KOPT-K1 (cell line): ENCODE data around the gene BACH2.
A peak's percentile ranks its signal among the peaks of the same experiment; 100 is the strongest.

Experiments
- H3K27ac ChIP-seq: fragments of 200-600 bp; sonication (generic); 2 replicates; pipeline ENCODE4 v1.5.1; 2016; ENCODE audit warnings: antibody characterized with exemption, mild to moderate bottlenecking, low read depth, low read length; ENCODE audit not compliant: poor library complexity, severe bottlenecking
- H3K36me3 ChIP-seq: fragments of 200-600 bp; sonication (generic); 2 replicates; pipeline ENCODE4 v1.5.1; 2017; ENCODE audit warnings: antibody characterized with exemption, mild to moderate bottlenecking, low read length, moderate library complexity; ENCODE audit not compliant: insufficient read depth
- H3K9me3 ChIP-seq: fragments of 200-600 bp; sonication (generic); 2 replicates; pipeline ENCODE4 v1.5.1; 2017; ENCODE audit warnings: antibody characterized with exemption, low read length, mild to moderate bottlenecking; ENCODE audit not compliant: insufficient read depth, poor library complexity, severe bottlenecking

Gene BACH2

GRCh38 chr6:89966228-89966544 is 330.5 kb downstream of the BACH2 start:
- no peaks in the 10 kb centered on the region for H3K9me3 ChIP-seq
- no peaks in the 10 kb centered on the region for H3K36me3 ChIP-seq
- no peak overlapping the region for H3K27ac ChIP-seq

- Histone ChIP-seq H3K9me3 (no peaks in the 10 kb centered on the region), H3K27ac (no peak overlapping the region), H3K36me3 (no peaks in the 10 kb centered on the region)
Observed at GRCh38 chr6:89965441-89966227, 331.0 kb downstream of the BACH2 start.

GRCh38 chr6:89963391-89963790 is 333.3 kb downstream of the BACH2 start:
- H3K27ac ChIP-seq: no peak overlapping the region
- H3K9me3 ChIP-seq: no peaks in the 10 kb centered on the region
- H3K36me3 ChIP-seq: no peaks in the 10 kb centered on the region

GRCh38 chr6:89961481-89961880 is 335.2 kb downstream of the BACH2 start:
- no peaks in the 10 kb centered on the region for H3K36me3 ChIP-seq
- no peak overlapping the region for H3K27ac ChIP-seq
- no peaks in the 10 kb centered on the region for H3K9me3 ChIP-seq

GRCh38 chr6:89959883-89960282 is 336.8 kb downstream of the BACH2 start:
- H3K36me3 ChIP-seq: no peaks in the 10 kb centered on the region
- H3K9me3 ChIP-seq: no peaks in the 10 kb centered on the region

GRCh38 chr6:89956182-89956581 is 340.5 kb downstream of the BACH2 start:
- no peaks in the 10 kb centered on the region for H3K36me3 ChIP-seq
- H3K27ac ChIP-seq: no peak overlapping the region
- no peaks in the 10 kb centered on the region for H3K9me3 ChIP-seq

More at GRCh38 chr6:89959883-89960282, 336.8 kb downstream of the BACH2 start:
- H3K27ac ChIP-seq: no peak overlapping the region

GRCh38 chr6:89955364-89955763 is 341.3 kb downstream of the BACH2 start:
- no peaks in the 10 kb centered on the region for H3K36me3 ChIP-seq
- peak overlapping the region; percentile 10 for H3K27ac ChIP-seq
- no peaks in the 10 kb centered on the region for H3K9me3 ChIP-seq

- Histone ChIP-seq H3K27ac (peak overlapping the region; percentile 10), H3K9me3 (no peaks in the 10 kb centered on the region), H3K36me3 (no peaks in the 10 kb centered on the region)
Observed at GRCh38 chr6:89954721-89955148, 341.9 kb downstream of the BACH2 start.

- peak overlapping the region; percentile 44 for H3K27ac ChIP-seq
- no peaks in the 10 kb centered on the region for H3K36me3 ChIP-seq
- H3K9me3 ChIP-seq: no peaks in the 10 kb centered on the region
Observed at GRCh38 chr6:89952686-89953085, 344.0 kb downstream of the BACH2 start.

GRCh38 chr6:89952105-89952671 is 344.5 kb downstream of the BACH2 start:
- Histone ChIP-seq H3K36me3 (no peaks in the 10 kb centered on the region), H3K27ac (peak overlapping the region; percentile 44), H3K9me3 (no peaks in the 10 kb centered on the region)

GRCh38 chr6:89951574-89952104 is 345.0 kb downstream of the BACH2 start:
- Histone ChIP-seq H3K9me3 (no peaks in the 10 kb centered on the region), H3K27ac (peak overlapping the region; percentile 44), H3K36me3 (no peaks in the 10 kb centered on the region)

GRCh38 chr6:89950879-89951391 is 345.7 kb downstream of the BACH2 start:
- Histone ChIP-seq H3K9me3 (no peaks in the 10 kb centered on the region), H3K27ac (no peak overlapping the region), H3K36me3 (no peaks in the 10 kb centered on the region)

- no peaks in the 10 kb centered on the region for H3K36me3 ChIP-seq
- no peak overlapping the region for H3K27ac ChIP-seq
- no peaks in the 10 kb centered on the region for H3K9me3 ChIP-seq
Observed at GRCh38 chr6:89950446-89950845, 346.2 kb downstream of the BACH2 start.

- H3K9me3 ChIP-seq: peaks cover 5% of the 10 kb centered on the region
- no peak overlapping the region for H3K27ac ChIP-seq
- H3K36me3 ChIP-seq: no peaks in the 10 kb centered on the region
Observed at GRCh38 chr6:89948876-89949275, 347.8 kb downstream of the BACH2 start.

GRCh38 chr6:89944826-89945407 is 351.7 kb downstream of the BACH2 start:
- Histone ChIP-seq H3K36me3 (no peaks in the 10 kb centered on the region), H3K27ac (no peak overlapping the region), H3K9me3 (peaks cover 5% of the 10 kb centered on the region)
